Mesenchymal stem cell (in vitro differentiated cells and primary cell): Measurements from ENCODE around the gene MEF2C.

ENCODE experiments used
- DNase-seq: peaks from one replicate; pipeline ENCODE4 v3.0.0-alpha.2; 2013
- H2AFZ ChIP-seq: one replicate; pipeline ENCODE4 v1.6.1; 2013; ENCODE audit warnings: low read depth, mild to moderate bottlenecking, control low read depth, inconsistent platforms, low read length, moderate library complexity
- H2AK5ac ChIP-seq: 2 replicates; pipeline ENCODE4 v1.6.1; 2013; ENCODE audit warnings: low read length, moderate library complexity, mild to moderate bottlenecking, inconsistent platforms; ENCODE audit not compliant: severe bottlenecking
- H2BK120ac ChIP-seq: one replicate; pipeline ENCODE4 v1.6.1; 2013; ENCODE audit warnings: low read depth, mild to moderate bottlenecking, inconsistent platforms, low read length, moderate library complexity
- H2BK12ac ChIP-seq, 2 experiments: one replicate each; pipeline ENCODE4 v1.6.1; 2013; ENCODE audit warnings: inconsistent platforms in 2 of 2, low read length in 2 of 2, mild to moderate bottlenecking in 2 of 2, moderate library complexity in 2 of 2, control low read depth in 1 of 2
- H2BK15ac ChIP-seq: one replicate; pipeline ENCODE4 v1.6.1; 2013; ENCODE audit warnings: mild to moderate bottlenecking, low read depth, inconsistent platforms; ENCODE audit not compliant: poor library complexity, severe bottlenecking
- H2BK5ac ChIP-seq: 2 replicates; pipeline ENCODE4 v1.6.1; 2013; ENCODE audit warnings: low read depth, mild to moderate bottlenecking, low read length, control low read depth, inconsistent platforms; ENCODE audit not compliant: poor library complexity, severe bottlenecking
- H3K14ac ChIP-seq, 2 experiments: one replicate each; pipeline ENCODE4 v1.6.1; 2013; ENCODE audit warnings: inconsistent platforms in 2 of 2, low read length in 2 of 2, control low read depth in 1 of 2, mild to moderate bottlenecking in 1 of 2, moderate library complexity in 1 of 2
- H3K18ac ChIP-seq, 2 experiments: one replicate each; pipeline ENCODE4 v1.6.1; 2013; ENCODE audit warnings: inconsistent platforms in 2 of 2, low read length in 2 of 2, control low read depth in 1 of 2, low read depth in 1 of 2, mild to moderate bottlenecking in 1 of 2
- H3K23ac ChIP-seq, 2 experiments: one replicate each; pipeline ENCODE4 v1.6.1; 2013; ENCODE audit warnings: inconsistent platforms in 2 of 2, low read length in 2 of 2, mild to moderate bottlenecking in 2 of 2, moderate library complexity in 2 of 2, control low read depth in 1 of 2
- H3K27ac ChIP-seq: 2 replicates; pipeline ENCODE4 v1.5.1; 2013; ENCODE audit warnings: mild to moderate bottlenecking, moderate library complexity, low read length, control low read depth, inconsistent platforms; ENCODE audit not compliant: poor library complexity, severe bottlenecking
- H3K27me3 ChIP-seq, 2 experiments: 2 replicates each; pipeline versions ENCODE4 v1.6.1 to v1.7.0; 2013; ENCODE audit warnings: low read length in 2 of 2, mild to moderate bottlenecking in 2 of 2, moderate library complexity in 2 of 2, control low read depth in 1 of 2, inconsistent platforms in 1 of 2; ENCODE audit not compliant: control insufficient read depth in 1 of 2, insufficient read depth in 1 of 2
- H3K36me3 ChIP-seq, 2 experiments: 2 replicates each; pipeline versions ENCODE4 v1.6.1 to v1.7.0; 2013; ENCODE audit warnings: low read length in 2 of 2, control low read depth in 1 of 2, inconsistent platforms in 1 of 2, low read depth in 1 of 2, mild to moderate bottlenecking in 1 of 2; ENCODE audit not compliant: insufficient read depth in 2 of 2, control insufficient read depth in 1 of 2
- H3K4ac ChIP-seq, 2 experiments: one replicate each; pipeline ENCODE4 v1.6.1; 2013; ENCODE audit warnings: inconsistent platforms in 2 of 2, low read length in 2 of 2, mild to moderate bottlenecking in 2 of 2, moderate library complexity in 2 of 2, control low read depth in 1 of 2, low read depth in 1 of 2
- H3K4me1 ChIP-seq: 2 replicates; pipeline ENCODE4 v1.6.1; 2013; ENCODE audit warnings: low read depth, low read length, control low read depth; ENCODE audit not compliant: control insufficient read depth, insufficient read depth
- H3K4me2 ChIP-seq: 2 replicates; pipeline ENCODE4 v1.6.1; 2013; ENCODE audit warnings: low read length, mild to moderate bottlenecking, inconsistent platforms; ENCODE audit not compliant: poor library complexity, severe bottlenecking
- H3K4me3 ChIP-seq, 2 experiments: 2 replicates each; pipeline versions ENCODE4 v1.5.1 to v1.7.0; 2013; ENCODE audit warnings: low read length in 2 of 2, mild to moderate bottlenecking in 2 of 2, control low read depth in 1 of 2, low read depth in 1 of 2; ENCODE audit not compliant: insufficient read depth in 1 of 2
- H3K79me1 ChIP-seq: replicated peaks from 2 replicates; pipeline ENCODE4 v1.6.1; 2013; ENCODE audit warnings: mild to moderate bottlenecking, control low read depth, low read length, inconsistent platforms; ENCODE audit not compliant: poor library complexity, severe bottlenecking
- H3K9ac ChIP-seq: 2 replicates; pipeline ENCODE4 v1.7.0; 2013; ENCODE audit warnings: mild to moderate bottlenecking, low read length, moderate library complexity
- H3K9me3 ChIP-seq: 2 replicates; pipeline ENCODE4 v1.7.0; 2013; ENCODE audit warnings: mild to moderate bottlenecking, low read length; ENCODE audit not compliant: control insufficient read depth
- H4K8ac ChIP-seq: one replicate; pipeline ENCODE4 v1.6.1; 2013; ENCODE audit warnings: inconsistent platforms, mild to moderate bottlenecking, low read length, moderate library complexity
- H4K91ac ChIP-seq: one replicate; pipeline ENCODE4 v1.6.1; 2013; ENCODE audit warnings: mild to moderate bottlenecking, low read length, inconsistent platforms
- WGBS: methylation state at CpG from one replicate; pipeline ENCODE4 v1.1.7; 2013; ENCODE audit warnings: mixed read lengths; 5-methylcytosine and 5-hydroxymethylcytosine counted together

MEF2C gene

DNA sequence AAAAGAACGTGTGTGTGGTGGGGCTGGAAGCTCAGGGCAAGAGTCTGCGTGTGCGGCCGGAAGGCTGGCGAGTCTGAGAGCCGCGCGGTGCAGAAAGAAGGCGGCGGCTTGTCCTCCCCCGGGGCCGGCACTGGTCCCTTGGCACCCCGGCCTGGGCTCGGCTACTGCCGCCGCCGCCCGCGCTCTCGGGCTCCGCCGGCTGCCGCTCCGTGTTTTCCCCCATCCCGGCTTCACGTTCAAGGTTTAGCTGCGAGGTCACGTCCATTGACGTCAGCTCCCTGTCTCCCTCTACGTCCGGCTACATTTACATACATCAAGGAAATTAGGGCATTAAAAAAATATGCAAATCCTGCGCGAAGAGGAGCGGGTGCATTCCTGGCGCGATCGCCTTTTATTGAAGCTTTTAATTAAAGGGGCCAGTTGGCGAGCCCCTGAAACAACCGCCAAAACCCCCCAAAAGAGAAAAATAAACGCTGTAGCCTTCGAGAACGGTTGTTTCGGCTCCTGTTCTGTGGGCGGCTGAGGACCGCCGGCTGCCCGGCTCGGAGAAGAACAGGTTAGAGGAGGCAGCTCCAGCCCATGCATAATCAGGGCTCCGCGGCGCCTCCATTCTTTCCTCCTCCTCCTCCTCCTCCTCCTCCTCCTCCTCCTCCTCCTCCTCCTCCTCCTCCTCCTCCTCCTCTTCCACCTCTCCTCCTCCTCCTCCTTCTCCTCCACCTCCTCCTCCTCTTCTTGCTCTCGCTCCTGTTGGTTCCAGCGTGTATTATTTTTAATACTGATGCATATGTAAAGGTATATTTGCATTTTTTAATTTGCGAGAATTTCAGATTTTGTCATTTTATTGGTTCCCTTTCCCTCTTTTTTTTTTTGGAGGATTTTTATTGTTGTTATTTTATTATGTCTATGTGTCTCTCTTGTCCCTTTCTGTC is 207.0 kb downstream of the MEF2C start:
- peak; percentile 56 for DNase-seq
- Histone ChIP-seq H3K9me3 (no peaks in the 10 kb centered on the region), H3K18ac (no peak overlapping the region), H3K9ac (no peak overlapping the region), H2BK12ac (no peak overlapping the region), H3K27ac (no peak overlapping the region), H3K23ac (no peak overlapping the region), H2BK5ac (no peak overlapping the region), H3K14ac (no peak overlapping the region), H2BK15ac (no peak overlapping the region), H4K91ac (no peak overlapping the region), H3K36me3 (no peaks in the 10 kb centered on the region), H3K4me3 (peak overlapping the region in 1 of 2 experiments; percentile 72), H2AK5ac (no peak overlapping the region), H3K4me1 (peaks cover 33% of the 10 kb centered on the region), H4K8ac (no peak overlapping the region), H2BK120ac (no peak overlapping the region), H3K79me1 (no peaks in the 10 kb centered on the region), H3K27me3 (peaks cover 97 to 99% of the 10 kb centered on the region in 2 experiments), H2AFZ (peak overlapping the region; percentile 39), H3K4me2 (peak overlapping the region; percentile 78), H3K4ac (no peak overlapping the region)
- 1% methylated on average over 48 of the region's 54 CpGs for WGBS

DNA sequence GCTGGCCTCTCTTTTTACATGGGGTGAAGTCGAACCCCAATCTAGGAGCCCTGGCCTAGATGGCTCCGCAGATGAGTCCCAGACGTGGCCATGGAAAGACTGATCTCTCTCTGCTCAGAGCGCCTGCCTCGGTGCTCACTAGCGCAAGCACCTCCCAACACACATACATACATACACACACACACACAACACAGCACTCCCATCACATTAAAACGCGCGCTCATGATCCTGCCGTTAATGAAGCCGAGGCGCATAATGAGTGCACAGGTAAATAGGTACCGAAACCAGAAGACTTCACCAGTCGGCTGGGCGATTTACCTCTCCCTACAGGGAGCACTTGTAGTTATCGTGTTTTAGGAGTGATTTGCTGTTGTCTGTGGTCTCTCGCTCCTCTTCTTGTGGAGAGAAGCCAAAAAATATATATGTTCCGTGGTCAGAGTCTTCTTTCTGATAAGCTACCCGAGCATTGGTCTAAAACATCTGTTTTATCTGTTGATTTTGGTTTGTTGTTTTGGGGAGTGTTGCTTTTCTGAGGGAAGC is 207.7 kb downstream of the MEF2C start:
- no peak overlapping the region for H3K9ac ChIP-seq
- H3K4me2 ChIP-seq, result peak overlapping the region; percentile 78
- H3K4me3 ChIP-seq, result peak overlapping the region in 1 of 2 experiments; percentile 72
- H3K27ac ChIP-seq, result no peak overlapping the region
- H3K27me3 ChIP-seq, result peaks cover 93 to 97% of the 10 kb centered on the region in 2 experiments
- peaks cover 29% of the 10 kb centered on the region for H3K4me1 ChIP-seq
- 10% methylated on average over 18 of the region's 19 CpGs for WGBS
- H2AK5ac ChIP-seq, result no peak overlapping the region
- no peak overlapping the region for H4K8ac ChIP-seq
- H3K23ac ChIP-seq, result no peak overlapping the region
- H3K9me3 ChIP-seq, result no peaks in the 10 kb centered on the region
- H3K36me3 ChIP-seq, result no peaks in the 10 kb centered on the region
- H4K91ac ChIP-seq, result no peak overlapping the region
- H2BK15ac ChIP-seq, result no peak overlapping the region
- H3K4ac ChIP-seq, result no peak overlapping the region
- H2BK12ac ChIP-seq, result no peak overlapping the region
- H3K14ac ChIP-seq, result no peak overlapping the region
- H3K79me1 ChIP-seq, result no peaks in the 10 kb centered on the region
- H2AFZ ChIP-seq, result no peak overlapping the region
- H2BK120ac ChIP-seq, result no peak overlapping the region
- no peak overlapping the region for H2BK5ac ChIP-seq
- H3K18ac ChIP-seq, result no peak overlapping the region
- DNase-seq, result no peak

DNA sequence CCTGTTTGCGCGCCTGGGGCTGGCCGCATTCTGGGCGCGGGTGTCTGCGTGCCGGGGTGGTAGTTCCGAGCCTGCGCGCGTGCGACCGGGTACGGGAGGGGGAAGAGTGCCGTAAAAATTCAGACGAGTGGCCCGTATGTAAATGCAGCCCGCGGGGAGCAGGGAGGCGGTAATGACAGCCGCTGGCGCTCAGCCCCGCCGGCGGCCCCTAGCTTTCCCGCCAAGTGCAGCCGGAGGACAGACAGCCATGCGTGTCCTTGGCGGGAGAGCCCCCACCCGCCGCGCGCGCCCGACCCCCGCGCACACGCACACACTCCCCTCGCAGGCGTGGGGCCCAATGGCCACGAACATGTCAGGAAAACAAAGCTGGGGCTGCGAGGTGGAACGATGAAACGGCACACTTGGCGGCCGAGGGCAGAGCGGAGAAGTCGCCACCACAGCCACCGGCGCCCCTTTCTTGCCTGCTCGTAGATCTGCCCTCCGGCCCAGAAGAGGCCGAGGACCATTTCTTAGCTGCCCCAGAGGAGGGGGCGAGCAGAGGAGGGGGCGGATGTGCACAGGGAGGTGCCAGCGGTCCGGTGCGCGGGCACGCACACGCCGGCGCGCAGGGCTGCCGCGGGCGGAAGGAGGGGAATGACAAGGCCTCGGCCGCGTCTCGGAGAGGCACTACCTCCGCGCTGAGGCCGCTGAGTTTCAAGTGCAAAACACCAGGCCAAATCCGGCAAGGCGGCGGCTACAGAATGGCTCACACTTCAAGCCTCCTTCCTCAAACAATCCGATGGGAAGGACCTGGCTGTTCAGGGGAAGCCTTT is 208.4 kb downstream of the MEF2C start:
- Histone ChIP-seq H2AFZ (peak overlapping the region; percentile 67), H3K18ac (no peak overlapping the region), H2BK120ac (no peak overlapping the region), H2BK15ac (peak overlapping the region; percentile 7), H3K4ac (no peak overlapping the region), H4K8ac (no peak overlapping the region), H3K4me1 (peaks cover 25% of the 10 kb centered on the region), H3K4me3 (peak overlapping the region; percentile 43 to 72), H3K23ac (no peak overlapping the region), H3K36me3 (no peaks in the 10 kb centered on the region), H3K9me3 (no peaks in the 10 kb centered on the region), H3K79me1 (no peaks in the 10 kb centered on the region), H2AK5ac (no peak overlapping the region), H4K91ac (peak overlapping the region; percentile 37), H2BK12ac (no peak overlapping the region), H2BK5ac (no peak overlapping the region), H3K4me2 (peak overlapping the region; percentile 73), H3K14ac (no peak overlapping the region), H3K27ac (no peak overlapping the region), H3K27me3 (peaks cover 89 to 97% of the 10 kb centered on the region in 2 experiments), H3K9ac (no peak overlapping the region)
- WGBS, result 1% methylated on average over 74 of the region's 78 CpGs
- no peak for DNase-seq
